MV-4-11 (cell line): Measurements from ENCODE around the gene MAG.

Experiments used
- DNase-seq: peaks from one replicate; lab custom pipeline; 2025; lab: John Stamatoyannopoulos, UW

Gene MAG

GRCh38 chr19:35291916-35292315, at the start of gene MAG:
Gene MAG, plus strand, starts transcription at chr19:35292161. Its CDS starts 3,248 bp downstream, at chr19:35295409.
- DNase-seq: no peak

- no peak for DNase-seq
Measured at GRCh38 chr19:35246466-35247092, 45.4 kb upstream of the MAG start.

- no peak for DNase-seq
Measured at GRCh38 chr19:35247526-35248309, 44.2 kb upstream of the MAG start.

- no peak for DNase-seq
Measured at GRCh38 chr19:35248310-35249145, 43.4 kb upstream of the MAG start, which contains the start of gene LSR. Gene LSR, plus strand, starts transcription at chr19:35249002. Its CDS starts 21 bp downstream, at chr19:35249023.

- no peak for DNase-seq
Measured at GRCh38 chr19:35249146-35249847, 42.7 kb upstream of the MAG start.

- DNase-seq: no peak
Measured at GRCh38 chr19:35249848-35250711, 41.9 kb upstream of the MAG start.

GRCh38 chr19:35251456-35251855, 40.5 kb upstream of the MAG start:
- DNase-seq: no peak

GRCh38 chr19:35253316-35254286, 38.4 kb upstream of the MAG start:
- DNase-seq: no peak

- no peak for DNase-seq
Measured at GRCh38 chr19:35254341-35255297, 37.3 kb upstream of the MAG start.

GRCh38 chr19:35256566-35256965, 35.4 kb upstream of the MAG start:
- no peak for DNase-seq

- DNase-seq: no peak
Measured at GRCh38 chr19:35257113-35257461, 34.9 kb upstream of the MAG start.

- no peak for DNase-seq
Measured at GRCh38 chr19:35260694-35261304, 31.2 kb upstream of the MAG start.

- no peak for DNase-seq
Measured at GRCh38 chr19:35261356-35262100, 30.4 kb upstream of the MAG start.

- DNase-seq: no peak
Measured at GRCh38 chr19:35262101-35262761, 29.7 kb upstream of the MAG start.

- DNase-seq: peak; percentile 56
Measured at GRCh38 chr19:35264268-35265125, 27.5 kb upstream of the MAG start.
